PFSK-1 (cell line): ENCODE results near the gene C11orf91.

Experiments
- FOXP2 ChIP-seq: optimal IDR thresholded peaks from 2 replicates; pipeline ENCODE3; 2011; ENCODE audit warnings: borderline replicate concordance, control low read depth, inconsistent platforms; ENCODE audit not compliant: insufficient read depth; ENCODE audit errors: extremely low read length, extremely low read depth
- POLR2AphosphoS5 ChIP-seq: IDR thresholded peaks from 2 replicates; pipeline ENCODE4 v1.6.1; 2012; ENCODE audit warnings: low read depth, mild to moderate bottlenecking, control low read depth, low read length, moderate library complexity
- REST ChIP-seq, 2 experiments: IDR thresholded peaks; 2 replicates each; pipeline versions ENCODE4 v1.6.1 to v1.8.0; 2011 to 2012; ENCODE audit warnings: low read depth in 2 of 2, low read length in 2 of 2, control low read depth in 1 of 2, inconsistent platforms in 1 of 2, mild to moderate bottlenecking in 1 of 2, moderate library complexity in 1 of 2; ENCODE audit not compliant: insufficient read depth in 1 of 2
- SIN3A ChIP-seq: IDR thresholded peaks from 2 replicates; pipeline ENCODE4 v1.6.1; 2012; ENCODE audit warnings: mild to moderate bottlenecking, low read length, moderate library complexity, borderline replicate concordance; ENCODE audit not compliant: insufficient read depth
- TAF1 ChIP-seq: IDR thresholded peaks from 2 replicates; pipeline ENCODE4 v1.6.1; 2012; ENCODE audit warnings: low read length, control low read depth, borderline replicate concordance; ENCODE audit not compliant: insufficient read depth

Gene C11orf91

GRCh38 chr11:33669598-33670249 is 30.9 kb downstream of the C11orf91 start:
- TF ChIP-seq POLR2AphosphoS5, result no peak
- no peak for TF ChIP-seq SIN3A
- TF ChIP-seq FOXP2, result no peak
- no peak for TF ChIP-seq REST (IDR thresholded peaks at IDR 0.05; ENCODE audit: insufficient read depth in 1 of 2, low read depth in 2 of 2, low read length in 2 of 2)
- TF ChIP-seq TAF1, result no peak

GRCh38 chr11:33668951-33669596 is 31.6 kb downstream of the C11orf91 start:
- TF ChIP-seq REST (IDR thresholded peaks at IDR 0.05; ENCODE audit: insufficient read depth in 1 of 2, low read depth in 2 of 2, low read length in 2 of 2) (no peak), TAF1 (no peak), FOXP2 (no peak), SIN3A (no peak), POLR2AphosphoS5 (no peak)

- TF ChIP-seq FOXP2 (no peak), TAF1 (no peak), POLR2AphosphoS5 (no peak), REST (IDR thresholded peaks at IDR 0.05; ENCODE audit: insufficient read depth in 1 of 2, low read depth in 2 of 2, low read length in 2 of 2) (no peak), SIN3A (no peak)
Measured at GRCh38 chr11:33668468-33668825, 32.2 kb downstream of the C11orf91 start.

- TF ChIP-seq SIN3A (no peak), FOXP2 (no peak), REST (IDR thresholded peaks at IDR 0.05; ENCODE audit: insufficient read depth in 1 of 2, low read depth in 2 of 2, low read length in 2 of 2) (no peak), POLR2AphosphoS5 (no peak), TAF1 (no peak)
Measured at GRCh38 chr11:33667819-33668467, 32.7 kb downstream of the C11orf91 start.
